Endothelial cell of umbilical vein (primary cell): ENCODE data around the gene DIP2C.

Source experiments
- CTCF ChIP-seq, 2 donors: IDR thresholded peaks; 1 replicate in 1 of 2; 2 replicates in 1 of 2; pipeline ENCODE4 v1.5.1; 2011; ENCODE audit warnings: low read length in 2 of 2, mild to moderate bottlenecking in 2 of 2, moderate library complexity in 2 of 2, control low read depth in 1 of 2, inconsistent platforms in 1 of 2, low read depth in 1 of 2; ENCODE audit not compliant: insufficient read depth in 1 of 2; ENCODE audit errors: extremely low read depth in 1 of 2
- EZH2 ChIP-seq: IDR thresholded peaks from 2 replicates; pipeline ENCODE4 v1.6.1; 2012; ENCODE audit warnings: borderline replicate concordance, low read depth, mild to moderate bottlenecking, moderate library complexity, low read length, inconsistent platforms; ENCODE audit not compliant: severe bottlenecking
- MYC ChIP-seq: IDR thresholded peaks from one replicate; pipeline ENCODE4 v1.6.1; 2011; ENCODE audit warnings: mild to moderate bottlenecking, low read depth, low read length
- POLR2A ChIP-seq: IDR thresholded peaks from 2 replicates; pipeline ENCODE4 v1.6.1; 2012; ENCODE audit warnings: low read depth, mild to moderate bottlenecking, control low read depth, low read length
- POLR2AphosphoS5 ChIP-seq: IDR thresholded peaks from 2 replicates; pipeline ENCODE4 v1.6.1; 2012; ENCODE audit warnings: low read depth, mild to moderate bottlenecking, control low read depth, low read length, moderate library complexity; ENCODE audit not compliant: insufficient read depth

- TF ChIP-seq EZH2: no peak
- TF ChIP-seq CTCF (IDR thresholded peaks at IDR 0.05; ENCODE audit: extremely low read depth in 1 of 2, insufficient read depth in 1 of 2, low read depth in 1 of 2, low read length in 2 of 2): no peak
- no peak for TF ChIP-seq POLR2AphosphoS5
- no peak for TF ChIP-seq POLR2A
- no peak for TF ChIP-seq MYC
These were observed 69.8 kb downstream of the DIP2C start for GRCh38 chr10:619710-620109.
